ENCODE measurements around the gene BRD3.
"Not testable (repeated sequence)": the region's sequence is repeated elsewhere in the genome, so short reads cannot be mapped to it uniquely, and the experiment has no call there.

BRD3 gene
- 28.2 to 75.8 (median 41.3) reads per million in 3 experiments for total RNA-seq

DNA sequence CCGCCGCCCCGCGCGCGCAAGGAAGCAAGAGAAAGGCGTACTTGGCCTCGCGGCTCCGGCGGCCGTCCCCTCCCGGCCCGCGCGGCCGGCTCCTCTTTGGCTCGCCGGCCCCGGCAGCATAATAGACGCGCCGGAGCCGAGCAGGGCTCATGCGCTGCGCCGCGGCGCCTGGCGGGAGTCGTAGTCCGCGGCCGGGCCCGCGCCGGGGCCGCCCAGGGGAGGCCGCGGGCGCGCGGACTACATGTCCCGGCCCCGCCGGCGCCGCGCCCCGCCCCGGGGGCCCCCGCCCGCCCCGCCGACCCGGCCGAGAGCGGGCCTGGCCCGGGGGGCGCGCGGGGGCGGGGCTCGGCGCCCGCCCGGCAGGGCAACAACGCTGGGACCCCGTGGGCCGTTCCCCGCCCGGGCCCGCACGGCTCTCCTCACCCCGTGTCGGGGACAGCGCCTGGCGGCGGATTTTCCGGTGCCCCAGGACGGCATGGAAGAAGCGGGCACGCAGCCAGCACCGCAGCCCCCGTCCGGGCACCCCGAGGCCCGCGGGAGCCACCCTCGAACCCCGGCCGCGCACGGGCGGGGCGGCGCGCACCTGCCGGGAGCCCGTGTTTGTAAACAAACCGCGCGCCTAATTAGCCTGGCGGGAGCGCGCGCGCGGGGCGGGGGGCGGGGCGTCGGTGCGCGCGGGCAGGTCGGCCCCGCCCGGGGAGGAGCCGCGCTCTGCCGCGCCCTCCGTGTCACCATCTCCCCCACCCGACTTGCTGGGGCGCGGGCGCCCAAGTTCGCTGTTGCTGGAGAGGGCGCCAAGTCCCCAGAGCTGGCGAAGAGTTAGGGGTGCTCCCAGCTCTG lies at the start of gene BRD3:
Gene BRD3, minus strand, starts transcription at position 123 of the 840 bp plus-strand sequence. CDS start 14,549 bp downstream, outside the sequence.
- peak; percentile 84 for DNase-seq

DNA sequence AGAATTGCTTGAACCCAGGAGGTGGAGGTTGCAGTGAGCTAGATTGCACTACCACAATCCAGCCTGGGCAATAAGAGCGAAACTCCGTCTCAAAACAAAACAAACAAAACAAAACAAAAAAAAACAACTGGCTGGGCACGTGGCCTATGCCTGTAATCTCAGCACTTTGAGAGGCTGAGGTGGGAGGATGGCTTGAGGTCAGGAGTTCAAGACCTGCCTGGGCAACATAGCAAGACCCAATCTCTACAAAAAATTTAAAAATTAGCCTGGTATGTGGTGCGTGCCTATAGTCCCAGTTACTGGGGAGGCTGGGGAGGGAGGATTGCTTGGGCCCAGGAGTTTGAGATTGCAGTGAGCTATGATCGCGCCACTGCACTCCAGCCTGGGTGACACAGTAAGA lies 44.7 kb upstream of the BRD3 start:
- no peak for DNase-seq

DNA sequence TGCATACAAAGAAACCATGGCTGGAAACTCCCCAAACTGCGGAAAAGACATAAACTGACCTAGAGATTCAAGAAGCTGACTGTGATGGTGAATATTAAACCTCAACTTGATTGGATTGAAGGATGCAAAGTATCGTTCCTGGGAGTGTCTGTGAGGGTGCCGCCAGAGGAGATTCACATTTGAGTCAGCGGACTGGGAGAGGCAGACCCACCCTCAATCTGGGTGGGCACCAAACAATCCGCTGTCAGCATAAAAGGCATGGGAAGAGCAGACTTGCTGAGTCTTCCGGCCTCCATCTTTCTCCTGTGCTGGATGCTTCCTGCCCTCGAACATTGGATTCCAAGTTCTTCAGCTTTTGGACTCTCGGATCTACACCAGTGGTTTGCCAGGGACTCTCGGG lies 43.2 kb upstream of the BRD3 start:
- DNase-seq: no peak

DNA sequence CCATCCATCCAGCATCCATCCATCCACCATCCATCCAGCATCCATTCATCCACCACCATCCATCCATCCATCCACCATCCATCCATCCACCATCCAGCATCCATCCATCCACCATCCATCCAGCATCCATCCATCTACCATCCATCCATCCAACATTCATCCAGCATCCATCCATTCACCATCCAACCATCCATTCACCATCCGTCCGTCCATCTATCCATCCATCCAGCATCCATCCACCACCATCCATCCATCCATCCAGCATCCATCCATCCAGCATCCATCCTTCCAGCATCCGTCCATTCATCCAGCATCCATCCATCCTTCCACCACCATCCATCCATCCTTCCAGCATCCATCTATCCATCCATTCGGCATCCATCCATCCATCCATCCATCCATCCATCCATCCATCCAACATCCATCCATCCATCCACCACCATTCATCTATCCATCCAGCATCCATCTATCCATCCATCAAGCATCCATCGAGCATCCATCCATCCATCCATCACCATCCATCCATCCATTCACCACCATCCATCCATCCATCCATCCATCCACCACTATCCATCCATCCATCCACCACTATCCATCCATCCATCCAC lies 35.7 kb upstream of the BRD3 start:
- no peak for DNase-seq

DNA sequence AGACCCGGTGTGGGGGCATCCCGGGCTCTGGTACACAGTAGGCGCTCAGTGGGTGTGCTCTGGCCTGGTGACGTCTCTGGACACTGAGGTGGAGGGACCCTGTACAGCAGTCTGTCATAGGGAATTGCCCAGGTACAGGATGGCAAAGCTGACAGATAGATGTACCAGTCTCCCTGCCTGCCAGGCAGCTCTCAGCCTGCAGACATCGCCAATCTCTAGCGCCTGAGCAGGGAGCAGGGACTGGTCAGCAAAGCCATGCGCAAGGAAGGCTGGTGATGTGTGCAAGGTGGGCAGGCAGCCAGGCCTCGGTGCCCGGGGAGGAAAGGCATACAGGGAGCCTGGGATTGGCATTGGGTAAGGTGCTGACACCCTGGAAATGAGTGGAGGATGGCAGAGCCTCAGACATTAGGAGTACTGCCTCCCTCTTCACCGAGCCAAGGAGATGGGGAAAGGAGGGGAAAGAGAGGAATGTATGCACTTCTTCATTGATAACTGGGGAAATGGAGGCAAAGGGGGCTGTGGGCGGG lies 33.9 kb upstream of the BRD3 start:
- no peak for DNase-seq

DNA sequence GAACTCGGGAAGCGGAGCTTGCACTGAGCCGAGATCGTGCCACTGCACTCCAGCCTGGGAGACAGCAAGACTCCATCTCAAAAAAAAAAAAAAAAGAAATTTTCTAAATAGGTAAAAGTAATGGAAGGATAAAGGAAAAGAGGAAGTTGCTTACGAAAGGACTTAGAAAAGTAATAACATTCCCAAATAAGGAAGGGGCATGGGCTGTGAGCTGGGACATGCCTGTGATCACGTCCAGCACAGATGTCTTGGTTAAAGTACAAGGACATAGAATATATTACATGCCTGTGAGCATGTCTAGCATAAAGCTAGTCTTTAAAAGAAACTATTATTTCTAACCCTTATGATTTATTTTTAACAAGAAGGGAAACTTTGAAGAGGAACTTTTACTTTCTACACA lies 33.3 kb upstream of the BRD3 start:
- DNase-seq: not testable (repeated sequence)

DNA sequence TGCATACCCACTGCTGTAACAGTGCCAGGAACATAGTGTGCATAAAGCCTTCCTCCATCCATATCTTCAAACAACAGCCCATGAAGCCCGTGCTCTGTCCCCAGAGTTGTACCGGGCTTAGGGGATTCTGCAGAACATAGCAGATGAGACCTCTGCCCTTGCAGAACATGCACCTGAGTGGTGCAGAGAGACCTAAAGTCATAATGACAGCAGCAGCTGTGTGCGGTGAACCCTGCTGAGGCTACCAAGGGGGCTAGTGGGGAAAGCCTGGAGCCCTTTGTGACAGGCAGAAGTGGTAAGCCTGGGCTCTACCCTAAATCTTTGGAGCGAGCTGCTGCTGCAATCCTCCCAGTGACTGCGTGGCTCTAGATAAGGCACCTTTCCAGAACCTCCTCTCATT lies 32.2 kb upstream of the BRD3 start:
- DNase-seq: no peak

DNA sequence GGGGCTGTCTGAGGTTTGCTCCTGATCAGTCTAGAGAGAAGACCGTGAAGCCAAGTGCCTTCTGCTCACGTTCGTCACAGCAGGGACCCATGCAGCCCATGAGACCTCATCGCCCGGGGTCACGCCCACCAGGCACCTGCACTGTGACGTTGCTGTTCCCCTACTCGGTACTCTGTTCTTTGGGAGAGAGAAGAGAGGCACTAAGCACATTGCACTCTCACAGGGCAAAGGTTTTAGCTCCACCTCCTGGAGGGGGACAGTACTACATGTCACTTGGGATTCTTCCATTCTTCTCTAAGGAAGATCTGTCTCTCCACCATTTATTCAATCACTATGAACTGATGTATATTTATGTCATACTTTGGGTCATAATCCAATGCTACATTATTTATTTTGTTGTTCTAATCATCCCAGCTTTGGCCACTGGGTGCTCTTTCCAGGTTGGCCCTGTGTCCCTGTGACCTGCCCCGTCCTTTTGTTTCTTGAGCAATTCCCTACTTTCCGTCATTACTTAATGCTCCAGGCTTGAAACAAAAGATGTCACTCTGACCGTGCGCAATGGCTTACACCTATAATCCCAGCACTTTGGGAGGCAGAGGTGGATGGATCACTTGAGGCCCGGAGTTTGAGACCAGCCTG lies 31.4 kb upstream of the BRD3 start:
- DNase-seq: peak; percentile 51

DNA sequence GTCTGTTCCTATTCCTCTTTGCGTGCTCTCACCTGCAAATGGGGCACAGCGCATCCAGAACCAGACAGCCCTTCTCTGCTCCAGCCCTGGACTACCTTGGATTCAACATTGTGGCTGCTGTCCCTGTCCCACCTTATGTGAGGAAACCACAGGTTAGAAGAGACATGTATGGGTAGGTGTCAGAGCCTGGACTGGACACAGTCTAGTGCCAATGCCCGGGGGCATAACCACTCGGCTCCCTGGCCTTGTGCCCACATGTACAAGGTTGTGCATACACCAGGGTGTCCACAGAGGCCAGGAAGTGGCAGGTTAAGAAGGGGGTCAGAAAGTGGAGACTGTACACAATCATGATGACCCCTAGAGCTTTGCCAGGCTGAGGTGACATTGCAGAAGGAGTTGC lies 22.1 kb upstream of the BRD3 start:
- DNase-seq: no peak

DNA sequence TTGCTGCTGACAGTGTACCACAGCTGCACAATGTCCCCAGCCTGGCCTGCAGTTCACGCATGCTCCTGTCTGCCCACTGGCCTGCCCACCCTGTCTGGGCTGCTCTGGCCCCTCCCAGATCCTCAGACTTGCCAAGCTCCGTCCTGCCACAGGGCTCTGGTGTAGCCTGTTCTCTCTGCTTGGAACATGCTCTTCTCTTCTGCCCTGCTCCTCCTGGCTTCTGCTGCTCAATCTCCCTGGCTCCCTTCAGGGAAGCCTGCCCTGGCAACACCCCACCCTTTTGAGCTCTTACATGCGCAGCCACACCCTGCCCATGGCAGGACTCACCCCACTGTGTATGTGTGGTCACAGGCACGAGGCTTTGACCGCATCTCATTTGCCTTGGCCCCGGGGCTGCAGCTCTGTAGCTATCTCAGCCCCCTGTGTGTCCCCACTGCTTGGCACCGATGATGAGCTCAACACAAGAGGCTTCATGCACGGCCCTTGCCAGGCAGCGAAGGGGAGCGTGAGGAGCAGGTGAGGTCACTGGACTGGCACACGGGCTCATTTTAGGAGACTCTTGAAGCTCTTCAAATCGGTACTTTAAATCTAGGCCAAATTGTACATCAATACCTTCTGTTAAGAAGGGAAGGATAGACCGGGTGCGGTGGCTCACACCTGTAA lies 20.4 kb upstream of the BRD3 start:
- no peak for DNase-seq

DNA sequence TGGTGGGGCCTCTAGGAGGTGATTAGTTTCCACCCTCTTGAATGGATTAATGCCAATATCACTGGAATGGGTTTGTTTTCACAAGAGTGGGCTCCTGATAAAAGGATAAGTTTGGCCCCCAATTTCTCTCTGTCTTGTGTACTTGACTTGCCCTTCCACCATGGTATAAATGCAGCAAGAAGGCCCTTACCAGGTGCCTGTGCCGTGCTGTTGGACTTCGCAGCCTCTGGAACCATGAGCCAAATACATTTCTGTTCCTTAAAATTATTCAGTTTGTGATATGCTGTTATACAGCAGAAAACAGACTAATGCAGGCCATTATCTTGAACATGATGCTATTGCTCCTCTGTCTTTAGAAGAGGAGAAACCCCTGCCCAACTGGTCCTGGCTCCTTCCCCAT lies 17.8 kb upstream of the BRD3 start:
- DNase-seq: no peak

DNA sequence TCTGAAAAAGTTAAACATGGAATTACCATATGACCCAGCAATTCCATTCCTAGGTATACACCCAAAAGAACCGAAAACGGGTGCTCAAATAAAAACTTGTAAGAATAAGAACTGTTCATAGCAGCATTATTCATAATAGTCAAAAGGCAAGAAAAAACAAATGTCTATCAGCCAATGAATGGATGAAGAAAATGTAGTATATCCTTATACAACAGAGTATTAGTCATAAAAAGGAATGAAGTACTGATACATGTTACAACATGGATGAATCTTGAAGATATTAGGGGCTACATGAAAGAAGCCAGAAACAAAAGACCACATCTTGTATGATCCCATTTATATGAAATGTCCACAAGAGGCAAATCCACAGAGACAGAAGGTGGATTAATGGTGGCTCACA lies 15.6 kb upstream of the BRD3 start:
- no peak for DNase-seq

DNA sequence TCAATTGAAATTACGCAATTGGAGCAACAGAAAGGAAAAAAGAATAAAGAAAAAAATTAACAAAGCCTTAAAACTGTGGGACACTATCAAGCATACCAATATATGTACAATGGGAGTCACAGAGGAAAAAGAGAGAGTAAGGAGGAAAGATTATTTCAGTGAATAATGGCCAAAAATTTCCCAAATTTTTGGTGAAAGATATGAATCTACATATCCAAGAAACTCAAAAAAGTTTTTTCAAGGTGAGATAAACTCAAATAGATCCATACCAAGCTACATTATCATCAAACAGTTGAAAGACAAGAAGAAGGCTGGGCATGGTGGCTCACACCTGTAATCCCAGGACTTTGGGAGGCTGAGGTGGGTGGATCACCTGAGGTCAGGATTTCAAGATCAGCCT lies 8.8 kb upstream of the BRD3 start:
- no peak for DNase-seq

DNA sequence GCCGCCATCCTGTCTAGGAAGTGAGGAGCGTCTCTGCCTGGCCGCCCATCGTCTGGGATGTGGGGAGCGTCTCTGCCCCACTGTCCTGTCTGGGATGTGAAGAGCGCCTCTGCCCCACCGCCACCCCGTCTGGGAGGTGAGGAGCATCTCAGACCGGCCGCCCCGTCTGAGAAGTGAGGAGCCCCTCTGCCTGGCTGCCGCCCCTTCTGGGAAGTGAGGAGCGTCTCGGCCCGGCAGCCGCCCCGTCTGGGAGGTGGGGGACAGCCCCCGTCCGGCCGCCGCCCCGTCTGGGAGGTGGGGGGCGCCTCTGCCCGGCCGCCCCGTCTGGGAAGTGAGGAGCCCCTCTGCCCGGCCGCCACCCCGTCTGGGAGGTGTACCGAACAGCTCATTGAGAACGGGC lies 7.9 kb upstream of the BRD3 start:
- not testable (repeated sequence) for DNase-seq

DNA sequence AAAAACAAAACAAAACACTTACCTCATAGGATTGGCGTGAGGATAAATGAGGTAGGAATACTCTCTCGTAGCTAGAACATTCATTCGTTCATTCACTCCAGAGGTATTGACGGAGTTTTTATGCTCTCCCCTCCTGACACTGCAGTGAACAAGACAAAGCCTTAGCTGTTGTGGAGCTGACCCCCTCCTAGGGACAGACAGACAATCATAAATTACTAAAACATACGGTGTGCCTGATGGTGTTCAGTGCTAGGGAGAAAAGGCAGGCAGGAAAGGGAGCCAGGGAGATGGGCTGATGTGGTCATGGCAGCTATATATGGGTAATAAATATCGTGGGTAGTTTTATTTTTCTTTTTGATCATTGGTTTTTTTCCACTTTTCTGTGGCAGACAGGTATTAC lies 5.7 kb upstream of the BRD3 start:
- DNase-seq: no peak

DNA sequence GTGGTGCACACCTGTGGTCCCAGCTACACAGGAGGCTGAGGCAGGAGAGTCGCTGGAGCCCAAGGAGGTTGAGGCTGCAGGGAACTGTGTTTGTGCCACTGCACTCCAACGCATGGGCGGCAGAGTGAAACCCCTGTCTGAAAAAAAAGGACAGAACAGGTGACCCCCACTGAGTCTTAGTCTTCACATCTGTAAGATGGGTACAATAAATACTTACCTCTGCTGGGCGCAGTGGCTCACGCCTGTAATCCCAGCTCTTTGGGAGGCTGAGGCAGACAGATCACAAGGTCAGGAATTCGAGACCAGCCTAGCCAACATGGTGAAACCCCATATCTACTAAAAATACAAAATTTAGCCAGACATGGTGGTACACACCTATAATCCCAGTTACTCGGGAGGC lies 4.9 kb upstream of the BRD3 start:
- DNase-seq: not testable (repeated sequence)

DNA sequence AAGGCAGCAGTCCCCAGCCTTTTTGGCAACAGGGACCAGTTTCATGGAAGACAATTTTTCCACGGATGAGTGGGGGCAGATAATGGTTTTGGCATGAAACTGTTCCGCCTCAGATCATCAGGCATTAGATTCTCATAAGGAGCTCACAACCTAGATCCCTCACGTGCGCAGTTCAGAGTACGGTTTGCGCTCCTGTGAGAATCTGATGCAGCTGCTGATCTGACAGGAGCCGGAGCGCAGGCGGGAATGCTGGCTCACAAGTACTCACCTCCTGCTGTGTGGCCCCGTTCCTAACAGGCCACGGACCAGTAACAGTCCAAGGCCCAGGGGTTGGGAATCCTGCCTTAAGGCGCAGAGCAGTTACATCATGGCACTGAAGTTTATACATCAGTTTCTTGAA lies 3.3 kb upstream of the BRD3 start:
- DNase-seq: no peak

DNA sequence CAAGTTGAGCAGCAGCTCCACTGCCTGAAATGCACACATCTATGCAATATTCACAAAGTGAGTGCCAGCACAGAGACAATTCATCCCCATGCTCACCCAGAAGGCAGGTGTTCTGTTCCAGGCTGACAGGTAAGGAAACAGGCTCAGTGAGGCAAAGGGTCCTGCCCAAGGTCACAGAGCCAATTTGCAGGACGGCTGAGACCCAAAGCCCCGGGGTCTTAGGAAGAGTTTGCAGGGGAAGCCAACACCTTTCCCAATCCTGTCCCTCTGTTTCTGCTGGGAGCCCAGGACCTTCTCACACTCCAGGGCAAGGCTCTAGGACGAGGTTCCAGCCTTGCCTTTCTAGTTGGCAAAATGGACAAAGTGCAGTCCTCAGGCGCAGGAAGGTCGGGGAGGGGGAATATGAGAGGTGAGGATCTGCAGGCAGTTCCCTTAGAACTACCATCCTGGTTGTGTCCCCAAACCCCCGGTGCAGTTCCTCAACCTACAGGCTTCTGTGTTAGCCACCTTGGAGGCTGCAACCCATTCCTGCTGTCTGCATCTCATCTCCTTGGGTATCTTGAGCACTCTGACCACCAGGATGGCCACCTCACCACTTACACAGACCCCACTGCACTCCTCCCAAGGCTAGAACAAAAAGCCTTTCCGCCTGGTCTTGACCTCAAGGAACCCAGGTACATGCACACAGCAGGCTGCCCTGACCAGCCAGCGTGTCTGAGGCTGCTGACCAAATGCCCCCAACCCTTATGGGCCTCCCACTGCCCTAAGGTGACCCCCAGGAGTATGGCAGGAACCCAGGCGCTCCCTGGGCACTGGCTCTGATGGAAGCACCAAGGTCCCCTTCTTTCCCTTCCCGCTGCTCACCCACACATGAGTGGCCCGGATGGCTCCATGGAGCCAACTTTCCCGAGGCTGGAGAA lies 1.9 kb upstream of the BRD3 start:
- no peak for DNase-seq

DNA sequence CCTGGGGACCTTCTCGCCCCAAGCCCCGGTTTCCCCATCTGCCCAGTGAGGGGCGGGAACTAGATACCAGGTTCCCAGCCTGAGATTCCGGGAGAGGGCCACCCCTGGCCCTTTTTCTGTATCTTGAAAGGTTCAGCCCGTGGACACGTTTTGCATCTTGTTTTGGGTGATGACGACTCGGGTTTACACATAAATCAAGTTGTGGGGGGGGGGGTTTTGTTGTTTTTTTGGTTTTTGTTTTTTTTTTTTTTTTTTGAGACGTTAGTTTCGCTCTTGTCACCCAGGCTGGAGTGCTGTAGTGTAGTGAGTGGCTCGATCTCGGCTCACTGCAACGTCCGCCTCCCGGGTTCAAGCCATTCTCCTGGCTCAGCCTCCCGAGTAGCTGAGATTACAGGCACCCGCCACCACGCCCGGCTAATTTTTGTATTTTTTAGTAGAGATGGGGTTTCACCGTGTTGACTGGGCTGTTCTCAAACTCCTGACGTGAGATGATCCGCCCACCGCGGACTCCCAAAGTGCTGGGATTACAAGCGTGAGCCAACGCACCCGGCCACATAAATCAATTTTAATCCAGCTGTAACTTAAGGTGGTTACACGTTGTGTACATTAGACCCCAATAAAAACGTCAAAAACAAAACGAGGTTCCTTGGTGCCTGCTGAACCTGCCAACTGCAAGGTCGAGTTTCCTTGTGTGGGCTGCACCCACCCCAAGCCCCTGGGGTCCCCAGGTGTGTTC lies 1.1 kb upstream of the BRD3 start:
- peak; percentile 6 for DNase-seq

DNA sequence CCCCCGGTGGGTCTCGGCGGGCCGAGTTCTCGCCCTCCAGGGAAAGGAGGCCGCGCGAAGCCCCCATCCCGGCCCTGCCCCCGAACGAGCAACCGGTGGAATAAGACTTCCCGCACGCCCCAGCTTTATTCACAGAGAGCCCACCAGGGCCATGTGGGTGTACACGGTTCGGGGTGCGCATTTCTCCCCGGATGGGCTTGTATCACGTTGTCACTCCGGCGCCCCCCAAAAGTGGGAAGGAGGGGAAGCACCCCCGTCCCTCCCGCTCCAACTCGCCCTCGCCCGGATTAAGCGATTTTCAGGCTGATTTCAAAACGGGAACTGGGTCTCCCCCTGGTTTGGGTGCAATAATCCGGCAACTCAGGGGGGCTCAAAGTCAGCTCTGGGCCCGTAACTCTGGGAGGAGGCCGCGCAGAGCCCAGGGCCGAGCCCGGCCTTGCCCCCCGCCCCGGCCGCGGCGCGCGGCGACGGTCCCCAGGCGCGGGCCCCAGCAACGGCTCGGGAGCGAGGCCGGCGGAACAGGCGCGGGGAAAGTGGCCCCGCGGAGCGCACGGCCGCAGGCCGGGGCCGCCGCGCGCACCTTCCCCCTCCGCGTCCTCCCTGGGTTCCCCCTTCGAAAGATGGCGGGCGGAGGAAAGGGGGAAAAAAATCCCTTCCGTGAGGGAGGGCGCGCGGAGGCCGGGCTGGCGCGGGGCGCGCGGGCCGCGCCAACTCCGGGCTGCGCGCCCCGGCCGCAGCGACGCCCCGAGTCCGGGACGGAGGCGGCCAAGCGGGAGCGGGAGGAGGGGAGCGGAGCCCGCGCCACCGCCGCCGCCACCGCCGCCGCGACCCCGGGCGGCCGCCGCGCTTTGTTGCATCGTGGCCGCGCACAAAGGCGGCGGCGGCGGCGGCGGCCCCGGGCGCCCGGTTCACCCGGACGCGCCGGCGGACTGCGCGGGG lies 644 bp downstream of the BRD3 start:
- peak; percentile 42 for DNase-seq
